Ovary (tissue), 9 donors: ENCODE measurements around the gene ASCL3. TPM values are rescaled to one million over a fixed set of nuclear protein-coding genes. Genes with fewer than 3 reads are reported as not detected.
"Not testable (repeated sequence)": the region's sequence is repeated elsewhere in the genome, so short reads cannot be mapped to it uniquely, and the experiment has no call there.

Source experiments
- DNase-seq, 5 donors: peaks; one replicate each; pipeline ENCODE4 v3.0.0-alpha.2; 2019 to 2020
- H3K27ac ChIP-seq, 2 donors: fragments of 200-600 bp; one replicate each; pipeline versions ENCODE4 v1.5.1 to v1.8.0; 2019 to 2022
- H3K27me3 ChIP-seq: fragments of 200-600 bp; one replicate; pipeline ENCODE4 v1.8.0; 2022
- H3K36me3 ChIP-seq: fragments of 200-600 bp; sonication (generic); one replicate; pipeline ENCODE4 v1.5.1; 2019
- H3K4me1 ChIP-seq: one replicate; pipeline ENCODE4 v1.8.1; 2013; ENCODE audit warnings: mild to moderate bottlenecking, moderate library complexity; ENCODE audit not compliant: insufficient read depth
- H3K4me3 ChIP-seq: fragments of 200-600 bp; sonication (generic); one replicate; pipeline ENCODE4 v1.5.1; 2017
- H3K9me3 ChIP-seq, 2 donors: fragments of 200-600 bp in 1 of 2; sonication (generic) in 1 of 2; one replicate each; pipeline versions ENCODE4 v1.5.1 to v1.8.1; 2013 to 2019; ENCODE audit warnings: mild to moderate bottlenecking in 1 of 2, moderate library complexity in 1 of 2
- EP300 ChIP-seq: sonication (generic); formaldehyde crosslinking; IDR thresholded peaks from one replicate; pipeline ENCODE4 v1.6.1; 2017; ENCODE audit warnings: antibody characterized with exemption
- POLR2A ChIP-seq: fragments of 450-650 bp; IDR thresholded peaks from one replicate; pipeline ENCODE4 v1.6.1; 2017; ENCODE audit warnings: antibody characterized with exemption, mild to moderate bottlenecking, moderate library complexity
- WGBS, 3 donors: extraction: QIAGEN DNeasy Blood & Tissue Kit in 1 of 3; methylation state at CpG; one replicate each; pipeline versions ENCODE4 v1.1.5 to v1.1.7; 2013 to 2017; 5-methylcytosine and 5-hydroxymethylcytosine counted together
- intact Hi-C, 4 donors: fragments of 100-400 bp; cut with DNase I; formaldehyde crosslinking; loops; one replicate each; pipeline versions ENCODE4 v1.11.0 to v1.15.1; 2022 to 2023
- polyA plus RNA-seq, 2 donors: library from polyadenylated mRNA; stranded (reverse); fragments of 200-250 nt in 1 of 2; fragments of 350-450 nt in 1 of 2; fragmentation: Illumina TruSeq in 1 of 2; extraction: RNeasy Lipid Tissue Mini Kit (QIAGEN cat#74804) in 1 of 2; gene quantifications; one replicate each; pipeline ENCODE4 v1.2.3, GENCODE V29; 2013 to 2014
- small RNA-seq: library from RNA; depleted of rRNA; stranded (forward); fragments of <200 nt; gene quantifications from one replicate; pipeline ENCODE3, GENCODE V24; 2016
- total RNA-seq, 7 donors: library from RNA; depleted of rRNA in 2 of 7; stranded (reverse); fragments of >200 nt in 2 of 7; fragmentation: NEBNext Ultra II Directional in 3 of 7; extraction: Animal tissue kit (Norgen Biotek cat#: 25700) in 3 of 7; gene quantifications; one replicate each; pipeline versions ENCODE4 v1.1.0 to v1.2.4, GENCODE V29; 2016 to 2023
- TF ChIP-seq, protein P1 (sequence below), 3 donors: fragments of 450-650 bp in 2 of 3; fragments of 200-600 bp in 1 of 3; IDR thresholded peaks; one replicate each; pipeline versions ENCODE4 v1.5.1 to v1.8.0; 2016 to 2022; ENCODE audit warnings: antibody characterized with exemption in 3 of 3, mild to moderate bottlenecking in 1 of 3
- donor health status: DM: no; HTN: no; CAD: no; lungs with moderate emphysema.
- donor health status: DM: no; HTN: no; CAD: no.
- donor health status: Bipolar disorder and iron deficiency.
- donor health status: DM: yes; HTN: yes; CAD: no.
- donor health status: DM: no; HTN: no; CAD: no.
- donor health status: DM: yes; HTN: yes; CAD: no.

ASCL3 gene
- total and polyA plus RNA-seq, 9 donors, result not detected

DNA sequence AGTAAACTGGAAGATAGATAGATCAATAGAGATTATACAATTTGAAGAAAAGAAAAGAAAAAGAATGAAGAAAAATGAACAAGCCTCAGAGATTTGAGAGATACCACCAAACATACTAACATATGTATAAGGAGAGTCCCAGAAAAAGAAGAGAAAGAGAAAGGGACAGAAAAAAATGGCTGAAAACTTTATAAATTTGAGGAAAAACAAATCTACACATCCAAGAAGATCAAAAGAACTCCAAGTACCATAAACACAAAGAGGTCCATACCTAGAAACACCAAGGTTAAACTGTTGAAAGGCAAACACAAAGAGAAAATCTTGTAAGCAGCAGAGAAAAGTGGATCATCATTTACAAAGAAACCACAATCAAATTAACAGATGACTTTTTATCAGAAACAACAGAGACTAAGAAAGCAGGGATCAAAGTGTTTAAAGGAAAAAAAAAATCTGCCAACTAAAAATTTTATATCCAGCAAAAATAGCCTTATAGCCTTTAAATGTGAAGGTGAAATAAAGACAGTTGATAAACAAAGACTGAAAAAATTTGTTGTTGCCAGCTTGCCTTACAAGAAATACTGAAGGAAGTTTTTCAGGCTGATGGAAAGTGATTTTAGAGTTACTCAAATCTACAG lies 43.6 kb downstream of the ASCL3 start:
- DNase-seq, result no peak
- Histone ChIP-seq H3K4me3 (no peak overlapping the region), H3K4me1 (no peaks in the 10 kb centered on the region), H3K9me3 (no peaks in the 10 kb centered on the region), H3K27ac (no peak overlapping the region), H3K27me3 (no peaks in the 10 kb centered on the region), H3K36me3 (no peaks in the 10 kb centered on the region)
- TF ChIP-seq, protein P1, sequence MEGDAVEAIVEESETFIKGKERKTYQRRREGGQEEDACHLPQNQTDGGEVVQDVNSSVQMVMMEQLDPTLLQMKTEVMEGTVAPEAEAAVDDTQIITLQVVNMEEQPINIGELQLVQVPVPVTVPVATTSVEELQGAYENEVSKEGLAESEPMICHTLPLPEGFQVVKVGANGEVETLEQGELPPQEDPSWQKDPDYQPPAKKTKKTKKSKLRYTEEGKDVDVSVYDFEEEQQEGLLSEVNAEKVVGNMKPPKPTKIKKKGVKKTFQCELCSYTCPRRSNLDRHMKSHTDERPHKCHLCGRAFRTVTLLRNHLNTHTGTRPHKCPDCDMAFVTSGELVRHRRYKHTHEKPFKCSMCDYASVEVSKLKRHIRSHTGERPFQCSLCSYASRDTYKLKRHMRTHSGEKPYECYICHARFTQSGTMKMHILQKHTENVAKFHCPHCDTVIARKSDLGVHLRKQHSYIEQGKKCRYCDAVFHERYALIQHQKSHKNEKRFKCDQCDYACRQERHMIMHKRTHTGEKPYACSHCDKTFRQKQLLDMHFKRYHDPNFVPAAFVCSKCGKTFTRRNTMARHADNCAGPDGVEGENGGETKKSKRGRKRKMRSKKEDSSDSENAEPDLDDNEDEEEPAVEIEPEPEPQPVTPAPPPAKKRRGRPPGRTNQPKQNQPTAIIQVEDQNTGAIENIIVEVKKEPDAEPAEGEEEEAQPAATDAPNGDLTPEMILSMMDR (IDR thresholded peaks at IDR 0.05), result no peak
- no peak for TF ChIP-seq POLR2A
- no peak for TF ChIP-seq EP300
- intact Hi-C loops, result no loop called here

DNA sequence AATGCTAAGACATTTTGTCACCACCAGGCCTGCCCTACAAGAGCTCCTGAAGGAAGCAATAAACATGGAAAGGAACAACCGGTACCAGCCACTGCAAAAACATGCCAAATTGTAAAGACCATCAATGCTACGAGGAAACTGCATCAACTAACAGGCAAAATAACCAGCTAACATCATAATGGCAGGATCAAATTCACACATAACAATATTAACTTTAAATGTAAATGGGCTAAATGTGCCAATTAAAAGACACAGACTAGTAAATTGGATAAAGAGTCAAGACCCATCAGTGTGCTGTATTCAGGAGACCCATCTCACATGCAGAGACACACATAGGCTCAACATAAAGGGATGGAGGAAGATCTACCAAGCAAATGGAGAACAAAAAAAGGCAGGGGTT lies 51.6 kb downstream of the ASCL3 start:
- DNase-seq, intact Hi-C loops, H3K27me3 ChIP-seq, H3K4me1 ChIP-seq, H3K36me3 ChIP-seq, H3K27ac ChIP-seq, H3K4me3 ChIP-seq, H3K9me3 ChIP-seq: not testable (repeated sequence)
- WGBS, 3 donors, result 92 to 97% (median 93%) methylated on average over 2 of the region's 2 CpGs

Small RNA genes lying within 50 kb of the gene (small RNA-seq; reads per million reads assigned to genes)
- gene RF00019, result not detected

Other genes starting within 250 kb of the ASCL3 start
- 10 to 100 TPM; 12.4 to 26.2 (median 18.8) TPM for gene AKIP1, start 31.8 kb downstream of the ASCL3 start, total RNA-seq
- gene AKIP1, start 31.8 kb downstream of the ASCL3 start, polyA plus RNA-seq, result 10 to 100 TPM; 20.8 to 42.3 TPM
- 1 to 10 TPM in 2 of 7 donors, under 1 TPM in 2, not detected in 3; 0.20 to 3.7 (median 0.96) TPM for gene C11orf16, start 10.1 kb downstream of the ASCL3 start, total RNA-seq
- not detected for gene C11orf16, start 10.1 kb downstream of the ASCL3 start, polyA plus RNA-seq
- gene TMEM9B, start 21.4 kb upstream of the ASCL3 start, total RNA-seq, result 10 to 100 TPM; 20.3 to 38.8 (median 29.2) TPM
- 10 to 100 TPM; 25.8 to 50.8 TPM for gene TMEM9B, start 21.4 kb upstream of the ASCL3 start, polyA plus RNA-seq
- gene NRIP3, start 61.0 kb upstream of the ASCL3 start, total RNA-seq, result 1 to 10 TPM in 3 of 7 donors, under 1 TPM in 4; 0.24 to 1.6 (median 0.99) TPM
- gene NRIP3, start 61.0 kb upstream of the ASCL3 start, polyA plus RNA-seq, result 10 to 100 TPM in 1 of 2 donors, under 1 TPM in 1; 0.24 to 16.9 TPM
- 1 to 10 TPM in 3 of 7 donors, under 1 TPM in 4; 0.12 to 3.7 (median 1.00) TPM for gene SCUBE2, start 148.6 kb upstream of the ASCL3 start, total RNA-seq
- 1 to 10 TPM in 1 of 2 donors, under 1 TPM in 1; 0.84 to 8.2 TPM for gene SCUBE2, start 148.6 kb upstream of the ASCL3 start, polyA plus RNA-seq